ENCODE results near the gene TIPIN. TPM values are rescaled to one million over a fixed set of nuclear protein-coding genes. Genes with fewer than 3 reads are reported as not detected.

The TIPIN gene
- total and polyA plus RNA-seq, 2 of the 8 experiments (the other 6 are each of a cell fraction or from before 2014, with no cell fraction given), result 8.5 to 24.7 TPM

DNA sequence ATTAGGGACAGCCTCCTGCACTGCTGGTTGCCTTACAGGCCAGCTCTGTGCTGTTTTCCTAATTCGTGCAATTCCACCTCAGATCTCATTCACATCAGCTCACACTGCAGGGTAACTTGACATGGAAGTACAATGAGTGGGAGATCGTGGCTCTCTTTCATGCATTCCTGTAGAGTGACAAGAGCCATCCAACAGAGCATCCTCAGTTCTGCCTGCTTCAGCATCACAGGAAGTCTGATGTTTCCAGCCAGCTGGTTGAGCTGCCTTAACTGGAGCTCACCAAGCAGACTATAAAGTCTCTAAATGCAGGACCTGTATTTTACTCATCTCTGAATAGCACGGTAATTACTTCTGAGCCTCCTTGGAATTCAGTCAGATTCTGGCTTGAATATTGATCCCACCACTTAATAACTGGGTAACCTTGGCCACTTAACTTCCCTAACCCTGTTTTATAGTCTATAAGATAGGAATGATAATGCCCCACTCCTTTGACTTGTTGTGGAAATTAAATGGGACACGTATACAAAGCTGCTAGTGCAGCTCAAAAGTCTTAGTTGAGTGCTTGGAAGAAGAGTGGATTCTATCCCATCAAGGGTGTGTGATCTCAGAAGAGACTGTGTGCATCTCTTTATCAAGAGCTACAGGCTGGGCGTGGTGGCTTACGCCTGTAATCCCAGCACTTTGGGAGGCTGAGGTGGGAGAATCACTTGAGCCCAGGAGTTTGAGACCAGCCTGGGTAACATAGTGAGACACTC is 64.5 kb downstream of the TIPIN start:
- H3K9ac ChIP-seq (replicated peaks in 1 of 4; ENCODE audit: extremely low read depth in 1 of 4, low read depth in 3 of 4, low read length in 3 of 4), result no peak overlapping the region
- 85% methylated on average over 6 of the region's 6 CpGs; no CpG with 5 or more reads in 1 of the 2 experiments for WGBS, 2 experiments (ENCODE audit: extremely low coverage in 1 of 2, insufficient coverage in 1 of 2, insufficient read length in 1 of 2, insufficient replicate concordance in 2 of 2, low coverage in 1 of 2, low lambda C conversion rate in 2 of 2, missing lambda C conversion rate in 1 of 2)
- H3K79me1 ChIP-seq (ENCODE audit: low read depth, low read length), result no peaks in the 10 kb centered on the region
- H3K23ac ChIP-seq (ENCODE audit: insufficient read length), result no peak overlapping the region
- no peak overlapping the region for H2BK20ac ChIP-seq (ENCODE audit: low read length)
- H4K5ac ChIP-seq (ENCODE audit: insufficient read length, low read depth, low read length), result no peak overlapping the region
- no peak overlapping the region for H2BK5ac ChIP-seq (ENCODE audit: low read depth, low read length)
- POLR2A ChIA-PET (ENCODE audit: partially characterized antibody), result interaction anchor here (0.7 to 3.4 kb wide), 6 partner anchors 11 to 213 kb away, joined by 3 to 20 read pairs (median 3); partner anchors contain the start of genes MEGF11, RPL4, SNAPC5 and ZWILCH
- H3K79me2 ChIP-seq (ENCODE audit: control insufficient read depth in 1 of 2, insufficient read depth in 2 of 2, low read length in 2 of 2), result peaks cover 0 to 4% of the 10 kb centered on the region in 2 experiments; a peak in 1 of 4 replicates
- H3K4me2 ChIP-seq (ENCODE audit: insufficient read depth in 1 of 2, low read depth in 2 of 2, low read length in 2 of 2), result no peak overlapping the region; a peak in 1 of 4 replicates
- no peak for FAIRE-seq
- peaks cover 2% of the 10 kb centered on the region; the same call in 1 of the 2 replicates for H3K23me2 ChIP-seq (ENCODE audit: low read depth, low read length)
- no peak overlapping the region for H4K8ac ChIP-seq (ENCODE audit: extremely low read depth, insufficient read depth, low read length)
- no peak overlapping the region for H3K14ac ChIP-seq (ENCODE audit: insufficient read length)
- no peak overlapping the region for H3K4ac ChIP-seq (replicated peaks; ENCODE audit: insufficient read length, low read depth, low read length)
- H3K36me3 ChIP-seq (ENCODE audit: control insufficient read depth in 2 of 4, insufficient read depth in 4 of 4, low read length in 3 of 4), result no peaks in the 10 kb centered on the region
- H4K20me1 ChIP-seq (replicated peaks in 1 of 2; ENCODE audit: control insufficient read depth in 1 of 2, insufficient read depth in 2 of 2, low read length in 2 of 2), result no peaks in the 10 kb centered on the region
- no peaks in the 10 kb centered on the region for H3K9me3 ChIP-seq (ENCODE audit: insufficient read depth in 2 of 2, low read depth in 1 of 2, low read length in 1 of 2)
- H3K27ac ChIP-seq (ENCODE audit: low read depth, low read length), result no peak overlapping the region
- CTCF ChIA-PET (ENCODE audit: partially characterized antibody), result interaction anchor here (0.5 to 2.0 kb wide), 8 partner anchors 8 to 444 kb away, joined by 3 to 6 read pairs (median 4); partner anchors contain the start of gene MAP2K1
- no peak overlapping the region for H2BK15ac ChIP-seq (ENCODE audit: low read length)
- no peak overlapping the region for H3K4me3 ChIP-seq (ENCODE audit: extremely low read depth in 1 of 4, insufficient read depth in 2 of 4, low read depth in 3 of 4, low read length in 4 of 4)
- H2BK12ac ChIP-seq (ENCODE audit: low read depth, low read length), result no peak overlapping the region; the same call in 1 of the 2 replicates
- peak overlapping the region; percentile 24; the same call in 1 of the 2 replicates for H2AK5ac ChIP-seq (ENCODE audit: low read depth, low read length)
- no peak overlapping the region for H3K56ac ChIP-seq (replicated peaks; ENCODE audit: insufficient read length, low read depth, low read length)
- H2AFZ ChIP-seq (ENCODE audit: low read length), result no peak overlapping the region
- no peak overlapping the region for H2BK120ac ChIP-seq (replicated peaks; ENCODE audit: low read depth, low read length)
- DNase-seq (ENCODE audit: low read depth in 1 of 2, low spot score in 2 of 2), result no peak
- no peak overlapping the region for H4K91ac ChIP-seq (replicated peaks; ENCODE audit: insufficient read length, low read length)
- no peak overlapping the region for H3K18ac ChIP-seq (ENCODE audit: extremely low read depth, low read length)
- peaks cover 6 to 12% (median 7%) of the 10 kb centered on the region in 4 experiments; a peak in 6 of 7 replicates for H3K4me1 ChIP-seq (replicated peaks in 1 of 4; ENCODE audit: control insufficient read depth in 3 of 4, insufficient read depth in 4 of 4, low read length in 3 of 4)
- H3K27me3 ChIP-seq (replicated peaks in 1 of 4; ENCODE audit: control insufficient read depth in 3 of 4, extremely low read depth in 1 of 4, insufficient read depth in 3 of 4, low read length in 3 of 4), result no peaks in the 10 kb centered on the region
- TF ChIP-seq BACH1 (IDR thresholded peaks at IDR 0.05; ENCODE audit: low read length) (no peak), SP1 (IDR thresholded peaks at IDR 0.05; ENCODE audit: low read depth, low read length) (no peak), ZNF274 (IDR thresholded peaks at IDR 0.05; ENCODE audit: borderline replicate concordance, extremely low read depth, low read length) (no peak), ATF3 (IDR thresholded peaks at IDR 0.05; ENCODE audit: insufficient read depth, low read depth, low read length) (no peak), CHD1 (IDR thresholded peaks at IDR 0.05; ENCODE audit: low read depth, low read length) (no peak), HDAC2 (IDR thresholded peaks at IDR 0.05; ENCODE audit: borderline replicate concordance in 1 of 2, low read depth in 2 of 2, low read length in 2 of 2) (no peak), TEAD4 (IDR thresholded peaks at IDR 0.05; ENCODE audit: low read depth, low read length) (no peak), EZH2 (IDR thresholded peaks at IDR 0.05; ENCODE audit: low read depth, low read length, severe bottlenecking) (no peak), HDAC6 (IDR thresholded peaks at IDR 0.05; ENCODE audit: low read depth, low read length) (no peak), NRF1 (IDR thresholded peaks at IDR 0.05; ENCODE audit: low read depth, low read length) (no peak), CHD2 (IDR thresholded peaks at IDR 0.05; ENCODE audit: low read length) (no peak)
